IPS DF 4.7 (cell line): ENCODE data around the gene CD226.
"Not testable (repeated sequence)": the region's sequence is repeated elsewhere in the genome, so short reads cannot be mapped to it uniquely, and the experiment has no call there.

Source experiments
- DNase-seq: peaks from one replicate; pipeline ENCODE4 v3.0.0-alpha.2; 2013; ENCODE audit warnings: low spot score; ENCODE audit errors: extremely low read depth

Gene CD226

DNA sequence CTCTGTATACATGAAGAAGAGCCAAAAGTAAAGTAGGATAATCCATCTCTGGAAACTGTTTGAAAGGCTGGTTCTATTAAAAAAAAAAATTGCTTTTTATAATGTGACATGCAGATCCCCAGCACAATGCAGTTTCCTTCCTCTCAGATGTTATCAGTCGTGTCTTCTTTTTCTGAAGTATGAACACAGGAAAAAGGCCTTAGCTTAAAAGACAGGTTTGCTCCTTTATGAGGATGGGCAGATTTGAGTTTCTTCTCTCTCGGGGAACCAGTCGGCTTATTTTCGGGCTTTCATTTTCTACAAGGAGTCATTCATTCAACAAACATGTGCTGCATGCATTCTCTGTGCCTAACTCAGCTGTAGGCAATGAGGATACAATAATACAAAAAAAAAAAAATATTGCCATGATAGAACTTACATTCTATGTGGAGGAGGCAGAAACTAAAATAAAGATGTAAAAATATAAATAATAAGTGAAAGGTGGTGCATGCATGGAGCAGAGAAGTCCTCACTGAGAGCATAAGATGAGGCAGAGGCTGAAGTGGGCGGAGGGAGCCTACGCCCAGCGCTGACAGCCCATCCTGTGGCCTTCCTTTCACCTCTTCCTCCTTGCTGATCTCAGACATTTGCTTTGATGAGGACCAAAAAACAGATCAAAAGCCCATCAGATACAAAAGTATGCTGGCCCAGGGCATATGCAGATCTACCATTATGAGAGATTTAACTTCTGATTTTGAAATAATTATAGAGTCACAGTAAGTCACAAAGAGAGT is at the start of gene CD226:
CD226 (minus strand) TSS at position 513 of the 773 bp plus-strand sequence; CDS start at position 46, 467 bp downstream.
- no peak for DNase-seq

DNA sequence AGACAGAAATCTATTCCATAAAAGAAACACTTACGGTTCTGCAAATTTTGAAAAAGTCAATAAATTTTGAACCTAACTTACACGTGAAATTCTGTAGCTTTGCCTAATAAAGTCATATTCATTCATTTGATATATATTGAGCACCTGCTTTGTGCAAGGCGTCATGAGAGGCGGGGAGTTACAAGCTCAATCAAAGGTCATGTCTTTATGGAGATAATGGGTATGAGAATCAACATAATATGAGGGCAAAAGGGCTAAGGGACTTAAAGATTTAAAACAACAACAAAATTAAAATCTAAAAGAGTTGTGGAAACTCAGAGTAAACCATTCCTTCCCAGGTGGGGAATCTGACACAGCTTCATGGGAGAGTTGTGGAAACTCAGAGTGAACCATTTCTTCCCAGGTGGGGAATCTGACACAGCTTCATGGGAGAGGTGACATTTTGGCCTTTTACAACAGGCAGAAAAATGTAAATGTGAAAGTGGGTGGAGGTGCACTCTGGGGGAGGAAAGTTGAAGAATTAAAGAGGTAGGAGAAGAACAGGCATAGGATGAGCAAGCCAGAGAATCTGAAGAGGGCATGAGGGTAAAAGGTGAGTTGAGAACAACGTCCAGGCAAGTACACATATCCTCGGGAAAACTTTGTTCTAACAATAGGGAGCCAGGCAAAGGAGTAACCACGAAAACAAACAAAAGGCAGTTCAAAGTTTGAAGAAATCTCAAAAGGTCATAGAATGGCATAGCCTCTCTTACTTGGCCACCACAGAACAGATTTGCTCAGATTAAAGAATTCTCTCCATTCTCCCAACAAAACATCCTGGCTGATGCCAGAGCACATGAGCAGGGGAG is 49.5 kb upstream of the CD226 start:
- no peak for DNase-seq

DNA sequence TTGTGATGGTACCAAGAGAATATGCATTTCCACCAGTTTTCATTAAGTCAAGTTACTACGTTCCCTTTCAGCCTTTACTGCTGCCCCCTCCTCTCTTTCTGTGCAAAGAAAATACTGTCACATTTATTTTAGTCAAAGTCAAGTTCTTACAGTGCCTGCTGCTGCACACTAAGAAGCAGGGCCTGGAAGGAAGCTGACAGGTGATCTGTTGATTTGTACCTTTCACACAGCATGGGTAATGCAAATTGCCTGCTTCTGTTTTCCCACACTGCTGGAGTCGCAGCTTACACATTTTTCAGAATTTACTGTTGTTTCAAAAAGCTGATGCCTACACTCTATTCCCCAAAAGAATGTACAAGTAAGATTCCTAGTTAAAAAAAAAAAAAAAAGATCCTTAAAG is 48.7 kb upstream of the CD226 start:
- no peak for DNase-seq

- DNase-seq = no peak
Measured at GRCh38 chr18:69995774-69996173, 48.1 kb upstream of the CD226 start.

DNA sequence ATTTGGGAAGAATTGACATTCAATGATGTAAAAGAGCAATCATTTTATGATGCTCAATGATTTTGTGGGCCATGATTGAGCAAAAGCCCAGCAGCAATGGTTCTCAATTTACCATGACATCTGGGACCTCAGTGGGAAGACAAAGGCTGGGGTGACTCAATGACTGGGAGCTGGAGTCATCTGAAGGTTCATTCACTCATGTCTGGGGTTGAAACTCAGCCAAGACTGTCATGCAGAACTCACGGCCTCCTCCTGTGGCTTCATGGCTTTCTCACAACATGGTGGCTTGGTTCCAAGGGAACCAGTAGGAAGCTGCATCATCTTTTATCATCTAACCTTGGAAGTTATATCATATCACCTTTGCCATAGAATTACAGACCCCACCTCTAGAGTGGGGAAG is 45.1 kb upstream of the CD226 start:
- DNase-seq = no peak

GRCh38 chr18:69987870-69988269 is 40.2 kb upstream of the CD226 start:
- DNase-seq = no peak

GRCh38 chr18:69985239-69985638 is 37.6 kb upstream of the CD226 start:
- DNase-seq = no peak

- no peak for DNase-seq
Measured at GRCh38 chr18:69982417-69982816, 34.7 kb upstream of the CD226 start.

DNA sequence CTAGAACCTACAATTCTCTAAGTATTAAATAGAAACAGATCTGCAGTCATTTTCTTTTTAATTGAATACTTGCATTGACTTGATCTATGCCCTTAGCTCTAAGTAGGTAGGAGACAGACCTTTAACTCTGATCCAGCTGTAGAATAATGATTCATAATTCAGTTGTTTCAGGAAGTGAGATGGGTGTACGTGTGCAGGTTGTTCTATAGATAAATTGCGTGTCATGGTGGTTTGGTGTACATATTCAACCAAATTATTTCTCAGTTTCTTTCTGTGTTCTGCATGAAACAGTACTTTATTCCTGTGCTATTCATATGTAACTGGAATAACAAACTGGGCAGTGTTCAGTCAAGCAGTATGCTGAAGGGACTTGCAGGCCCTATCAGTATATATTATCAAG is 34.3 kb upstream of the CD226 start:
- no peak for DNase-seq

DNA sequence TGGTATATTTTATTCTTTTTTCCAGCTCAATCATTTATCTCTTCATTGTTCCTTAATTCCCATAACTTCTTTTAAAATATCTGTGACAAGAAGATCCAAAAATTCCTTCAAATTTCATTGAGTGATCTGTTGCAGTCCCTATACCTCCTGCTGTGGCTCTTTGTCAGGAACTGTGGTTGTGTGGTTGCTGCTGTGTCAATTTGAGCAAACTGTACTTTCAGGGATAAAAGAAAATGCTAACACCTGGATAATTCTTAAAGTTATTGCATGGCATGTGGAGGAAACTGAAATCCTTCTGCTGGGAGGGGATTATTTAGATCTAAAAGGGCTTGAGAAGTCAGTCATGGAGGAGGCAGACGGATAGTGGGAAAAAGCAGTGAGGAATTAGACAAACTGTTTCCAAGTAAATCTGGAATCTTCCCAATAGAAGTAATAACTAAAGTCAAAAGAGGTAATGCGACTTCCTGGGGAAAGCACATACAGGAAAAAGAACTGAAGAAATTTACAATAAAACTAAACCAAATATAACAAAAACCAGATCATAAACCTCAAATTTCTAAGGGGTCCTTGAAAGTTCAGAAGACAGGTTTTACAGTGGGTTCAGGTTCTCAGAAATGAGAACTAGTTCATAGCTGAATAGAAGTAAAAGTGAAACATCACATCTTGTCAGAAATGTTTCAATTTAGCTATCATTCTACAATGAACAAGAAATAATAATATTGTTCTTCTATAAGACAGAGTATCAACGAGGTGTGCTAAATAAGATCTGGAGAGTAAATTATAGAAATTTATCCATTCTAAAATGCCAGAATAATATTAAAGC is 33.5 kb upstream of the CD226 start:
- no peak for DNase-seq

DNA sequence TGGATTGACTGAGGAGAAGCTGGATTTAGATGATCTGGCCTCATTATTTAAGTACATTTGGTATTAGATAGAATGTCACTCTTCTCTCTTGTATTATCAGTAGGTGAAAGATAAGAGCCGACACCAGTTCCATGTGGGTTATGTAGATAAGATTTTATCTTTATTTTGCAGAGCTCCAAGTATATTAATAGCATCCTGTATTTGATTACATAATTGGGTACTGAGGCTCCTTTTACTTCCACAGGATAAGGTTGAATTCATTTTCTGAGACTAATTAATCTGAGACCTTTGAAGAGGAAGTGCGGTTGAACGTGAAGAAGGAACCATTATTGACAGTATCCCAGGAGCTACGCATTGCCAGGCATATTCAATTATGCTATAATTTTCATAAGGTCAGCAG is 32.8 kb upstream of the CD226 start:
- DNase-seq = no peak

DNA sequence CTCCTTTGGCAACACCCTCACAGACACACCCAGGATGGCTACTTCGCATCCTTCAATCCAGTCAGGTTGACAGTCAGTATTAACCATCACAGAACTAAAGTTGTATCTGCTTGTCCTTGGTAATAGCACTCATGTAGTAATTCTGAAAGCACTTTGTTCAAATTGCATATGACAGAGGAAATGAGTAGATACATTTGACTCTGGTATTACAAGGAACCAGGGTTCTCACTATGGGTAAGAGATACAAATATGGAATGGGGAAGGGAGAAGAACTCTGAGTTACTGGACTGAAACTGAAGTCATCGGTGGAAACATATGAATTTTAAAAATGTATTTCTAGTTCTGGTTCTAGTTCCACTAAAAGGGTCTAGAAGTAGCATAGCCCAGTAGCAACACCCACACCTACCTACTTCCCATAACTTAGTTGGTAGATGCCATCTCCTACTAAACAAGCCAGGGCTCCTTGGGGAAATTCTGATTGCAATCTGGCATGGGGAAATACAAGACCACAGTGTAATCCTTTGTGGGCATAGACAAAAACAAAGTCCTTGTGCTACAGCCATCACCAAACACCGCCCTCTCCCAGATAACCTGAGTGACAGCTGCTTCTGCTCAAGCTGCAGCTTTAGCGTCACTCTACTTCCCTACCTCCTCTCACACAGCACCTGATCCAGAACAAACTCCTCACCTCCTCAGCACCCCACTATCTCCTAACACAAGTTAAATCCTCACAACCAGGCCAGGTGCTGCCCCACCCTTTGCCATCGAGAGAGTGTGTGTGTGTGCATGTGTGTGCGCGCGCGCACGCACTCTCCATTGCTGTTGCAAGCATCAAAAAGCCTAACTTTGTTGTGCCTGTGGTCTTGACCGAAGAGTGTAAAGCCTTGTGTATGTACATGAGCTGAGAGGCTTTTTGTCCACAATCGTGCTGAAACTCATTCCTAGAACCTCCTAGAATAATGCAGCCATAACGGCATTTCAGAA is 31.4 kb upstream of the CD226 start:
- no peak for DNase-seq

DNA sequence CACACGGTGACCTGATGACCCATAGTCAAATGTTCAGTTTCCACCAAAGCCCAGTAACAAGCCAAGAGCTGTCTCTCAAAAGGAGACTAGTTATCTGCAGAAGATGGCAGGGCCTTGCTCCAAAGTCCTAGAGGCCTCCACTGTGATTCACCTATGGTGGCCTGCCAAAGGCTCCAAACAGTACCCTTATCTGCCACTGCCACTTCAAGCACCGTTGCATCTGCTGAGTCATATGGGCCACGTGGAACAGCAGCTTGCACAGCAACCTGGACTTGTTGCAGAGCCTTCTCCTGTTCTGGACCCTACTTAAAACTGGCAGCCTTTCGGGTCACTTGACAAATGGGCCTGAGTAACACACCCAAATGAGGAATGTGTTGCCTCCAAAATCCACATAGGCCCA is 27.6 kb upstream of the CD226 start:
- not testable (repeated sequence) for DNase-seq

- no peak for DNase-seq
Measured at GRCh38 chr18:69974365-69974764, 26.7 kb upstream of the CD226 start.

GRCh38 chr18:69969491-69969890 is 21.8 kb upstream of the CD226 start:
- DNase-seq = no peak

DNA sequence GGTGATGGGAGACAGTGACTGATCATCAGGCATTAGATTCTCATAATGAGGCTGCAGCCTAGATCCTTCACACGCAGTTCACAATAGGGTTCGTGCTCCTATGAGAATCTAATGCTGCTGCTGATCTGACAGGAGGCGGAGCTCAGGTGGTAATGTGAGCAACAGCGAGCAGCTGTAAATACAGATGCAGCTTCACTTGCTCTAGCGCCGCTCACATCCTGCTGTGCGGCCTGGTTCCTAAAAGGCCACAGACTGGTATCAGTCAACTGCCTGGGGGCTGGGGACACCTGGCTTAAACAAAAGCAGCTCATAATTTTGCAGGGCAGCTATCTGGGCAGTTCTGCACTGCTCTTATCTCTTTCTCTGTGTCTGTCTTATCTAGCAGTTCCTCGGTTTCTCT is 20.4 kb upstream of the CD226 start:
- no peak for DNase-seq

DNA sequence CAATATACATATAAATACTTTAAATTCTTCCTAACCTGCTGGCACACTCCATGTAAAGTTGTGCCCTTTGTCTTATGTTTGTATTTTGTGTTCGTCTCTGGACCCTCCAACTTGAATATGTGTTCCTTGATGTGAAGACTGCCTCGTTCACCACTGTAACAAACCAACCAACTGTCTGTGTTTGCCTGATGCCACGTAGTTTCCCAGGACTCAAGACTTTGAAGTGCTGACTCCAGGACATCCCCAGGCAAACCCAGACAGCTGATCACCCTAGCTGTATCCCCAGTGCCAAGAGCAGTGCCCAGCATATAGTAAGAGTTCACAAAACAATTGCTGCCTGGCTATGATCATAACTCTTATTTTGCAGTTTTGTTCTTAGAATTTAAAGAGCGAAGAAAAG is 15.5 kb upstream of the CD226 start:
- DNase-seq = no peak

- no peak for DNase-seq
Measured at GRCh38 chr18:69961718-69962117, 14.0 kb upstream of the CD226 start.

- DNase-seq = no peak
Measured at GRCh38 chr18:69958422-69958821, 10.7 kb upstream of the CD226 start.

DNA sequence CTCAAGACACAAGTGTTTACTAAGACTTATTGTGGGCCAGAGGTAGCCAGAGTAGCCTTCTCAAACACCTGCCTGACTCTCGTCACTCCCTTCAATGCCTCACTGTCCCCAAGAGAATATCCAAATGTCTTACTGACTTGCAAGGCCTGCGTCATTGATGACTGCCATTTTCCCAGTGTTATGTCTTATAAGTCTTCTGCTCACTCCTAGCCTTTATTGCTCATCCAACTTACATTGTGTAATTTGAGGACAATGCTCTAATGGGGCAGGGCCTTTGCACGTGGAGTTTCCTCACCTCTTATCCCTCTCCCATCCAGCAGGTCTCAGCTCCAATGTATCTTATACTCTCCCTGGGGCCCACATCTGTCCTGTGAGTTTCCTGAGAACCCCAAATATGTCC is 10.1 kb upstream of the CD226 start:
- no peak for DNase-seq
